A673 (cell line): ENCODE measurements around the gene ANKS6.

Experiments used
- EZH2 ChIP-seq: fragments of 200-600 bp; sonication (generic); IDR thresholded peaks from 2 replicates; pipeline ENCODE4 v1.6.1; 2017; ENCODE audit warnings: borderline replicate concordance, low read depth, mild to moderate bottlenecking, mixed read lengths, antibody characterized with exemption, low read length; ENCODE audit not compliant: poor library complexity, severe bottlenecking
- TF ChIP-seq, protein P1 (sequence below): fragments of 300-800, 200-600 bp; sonication (generic); conservative IDR thresholded peaks from 2 replicates; pipeline ENCODE4 v1.5.1; 2017; ENCODE audit warnings: low read depth, mild to moderate bottlenecking, antibody characterized with exemption, low read length, moderate library complexity, mixed read lengths

DNA sequence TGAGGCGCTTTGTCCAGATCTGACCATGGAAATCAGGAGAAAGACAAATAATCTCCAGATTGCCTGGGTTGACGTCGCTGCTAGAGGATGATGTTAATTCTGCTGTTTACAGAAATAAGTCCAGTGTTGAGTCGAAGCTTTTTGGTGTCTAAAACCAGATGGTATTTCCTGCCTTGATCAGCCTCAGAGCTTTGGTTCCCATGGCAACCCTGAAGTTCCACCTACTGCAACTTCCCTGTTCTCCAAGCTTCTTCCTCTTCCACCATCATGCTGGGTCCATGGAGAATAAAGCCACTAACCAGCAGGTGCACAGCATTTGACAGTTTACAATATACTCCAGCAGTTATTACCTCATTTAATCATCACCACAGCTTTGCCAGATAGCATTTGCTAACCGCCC lies 69.6 kb downstream of the ANKS6 start:
- TF ChIP-seq, protein P1, sequence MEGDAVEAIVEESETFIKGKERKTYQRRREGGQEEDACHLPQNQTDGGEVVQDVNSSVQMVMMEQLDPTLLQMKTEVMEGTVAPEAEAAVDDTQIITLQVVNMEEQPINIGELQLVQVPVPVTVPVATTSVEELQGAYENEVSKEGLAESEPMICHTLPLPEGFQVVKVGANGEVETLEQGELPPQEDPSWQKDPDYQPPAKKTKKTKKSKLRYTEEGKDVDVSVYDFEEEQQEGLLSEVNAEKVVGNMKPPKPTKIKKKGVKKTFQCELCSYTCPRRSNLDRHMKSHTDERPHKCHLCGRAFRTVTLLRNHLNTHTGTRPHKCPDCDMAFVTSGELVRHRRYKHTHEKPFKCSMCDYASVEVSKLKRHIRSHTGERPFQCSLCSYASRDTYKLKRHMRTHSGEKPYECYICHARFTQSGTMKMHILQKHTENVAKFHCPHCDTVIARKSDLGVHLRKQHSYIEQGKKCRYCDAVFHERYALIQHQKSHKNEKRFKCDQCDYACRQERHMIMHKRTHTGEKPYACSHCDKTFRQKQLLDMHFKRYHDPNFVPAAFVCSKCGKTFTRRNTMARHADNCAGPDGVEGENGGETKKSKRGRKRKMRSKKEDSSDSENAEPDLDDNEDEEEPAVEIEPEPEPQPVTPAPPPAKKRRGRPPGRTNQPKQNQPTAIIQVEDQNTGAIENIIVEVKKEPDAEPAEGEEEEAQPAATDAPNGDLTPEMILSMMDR, result no peak
- no peak for TF ChIP-seq EZH2
